WTC11 (cell line): ENCODE data around the gene TXNRD1. TPM values are rescaled to one million over a fixed set of nuclear protein-coding genes. Genes with fewer than 3 reads are reported as not detected.

Source experiments
- ATAC-seq: fragments of 200-7000 bp; cut with Tn5 transposase; 2 replicates; pipeline ENCODE4 v1.10.0; 2021; ENCODE audit warnings: mild to moderate bottlenecking, moderate library complexity
- CTCF ChIA-PET: fragments of 300-600 bp; sonication (Branson Sonifier 250); formaldehyde crosslinking; loops from one replicate; lab custom pipeline; 2021; ENCODE audit warnings: antibody characterized with exemption; lab: Charles Lee
- POLR2A ChIA-PET: fragments of 350-600 bp; sonication (Branson Sonifier 250); formaldehyde crosslinking; loops from one replicate; lab custom pipeline; 2021; ENCODE audit warnings: antibody characterized with exemption; lab: Charles Lee
- DNase-seq: peaks from one replicate; pipeline ENCODE4 v3.0.0; 2021; ENCODE audit warnings: low spot score
- H3K27ac Mint-ChIP-seq: 2 replicates; pipeline ENCODE4 v1.8.0; 2021; ENCODE audit warnings: mixed read lengths
- H3K27me3 Mint-ChIP-seq: 2 replicates; pipeline ENCODE4 v1.8.0; 2021; ENCODE audit warnings: low read depth, mild to moderate bottlenecking, moderate library complexity, mixed read lengths
- H3K36me3 Mint-ChIP-seq: 2 replicates; pipeline ENCODE4 v1.8.0; 2021; ENCODE audit warnings: mixed read lengths
- H3K4me1 Mint-ChIP-seq: 2 replicates; pipeline ENCODE4 v1.8.0; 2022; ENCODE audit warnings: mixed read lengths
- H3K4me3 Mint-ChIP-seq: 2 replicates; pipeline ENCODE4 v1.8.0; 2021; ENCODE audit warnings: mild to moderate bottlenecking, moderate library complexity, mixed read lengths
- H3K9me3 Mint-ChIP-seq: 2 replicates; pipeline ENCODE4 v1.8.0; 2021; ENCODE audit warnings: mixed read lengths
- EMX1 ChIP-seq: fragments of 250-450 bp; sonication (Bioruptor Pico); IDR thresholded peaks from 2 replicates; pipeline ENCODE4 v1.8.0; 2021; ENCODE audit warnings: mild to moderate bottlenecking
- GRHL2 ChIP-seq: fragments of 250-450 bp; sonication (Bioruptor Pico); IDR thresholded peaks from 2 replicates; pipeline ENCODE4 v1.8.0; 2022; ENCODE audit warnings: mild to moderate bottlenecking, moderate library complexity; ENCODE audit not compliant: insufficient replicate concordance, severe bottlenecking
- HMGA2 ChIP-seq: fragments of 250-450 bp; sonication (Bioruptor Pico); IDR thresholded peaks from 2 replicates; pipeline ENCODE4 v1.4.0; 2021; ENCODE audit warnings: mild to moderate bottlenecking, moderate library complexity
- IRF2 ChIP-seq: sonication (generic); formaldehyde crosslinking; IDR thresholded peaks from 2 replicates; pipeline ENCODE4 v1.8.0; 2022; ENCODE audit warnings: low read depth, missing genetic modification reagents, borderline replicate concordance
- JUN ChIP-seq: sonication (generic); formaldehyde crosslinking; IDR thresholded peaks from 2 replicates; pipeline ENCODE4 v1.8.0; 2023; ENCODE audit warnings: mild to moderate bottlenecking, missing genetic modification reagents
- KAT7 ChIP-seq: sonication (generic); formaldehyde crosslinking; IDR thresholded peaks from 2 replicates; pipeline ENCODE4 v1.8.1; 2023; ENCODE audit warnings: missing genetic modification reagents, mild to moderate bottlenecking, borderline replicate concordance
- NFYB ChIP-seq: sonication (generic); formaldehyde crosslinking; conservative IDR thresholded peaks from 2 replicates; pipeline ENCODE4 v1.8.0; 2022; ENCODE audit warnings: low read depth, missing genetic modification reagents
- NR1H2 ChIP-seq: sonication (generic); formaldehyde crosslinking; IDR thresholded peaks from 2 replicates; pipeline ENCODE4 v1.9.0; 2021; ENCODE audit warnings: mild to moderate bottlenecking, moderate library complexity, missing genetic modification reagents
- TCF7 ChIP-seq: sonication (generic); formaldehyde crosslinking; IDR thresholded peaks from 2 replicates; pipeline ENCODE4 v1.8.0; 2022; ENCODE audit warnings: mild to moderate bottlenecking, low read depth, missing genetic modification reagents, moderate library complexity
- ZNF121 ChIP-seq: sonication (generic); formaldehyde crosslinking; IDR thresholded peaks from 2 replicates; pipeline ENCODE4 v1.8.0; 2023; ENCODE audit warnings: missing genetic modification reagents
- ZNF219 ChIP-seq: sonication (generic); formaldehyde crosslinking; IDR thresholded peaks from 2 replicates; pipeline ENCODE4 v1.8.0; 2023; ENCODE audit warnings: missing genetic modification reagents, mild to moderate bottlenecking, borderline replicate concordance
- ZNF263 ChIP-seq: sonication (generic); formaldehyde crosslinking; IDR thresholded peaks from 2 replicates; pipeline ENCODE4 v1.8.1; 2022; ENCODE audit warnings: low read depth, mild to moderate bottlenecking, moderate library complexity, missing genetic modification reagents
- total RNA-seq: library from RNA; stranded (reverse); gene quantifications from 3 replicates; pipeline ENCODE4 v1.2.3, GENCODE V29; 2021
- TF ChIP-seq, protein P1 (sequence below): sonication (generic); formaldehyde crosslinking; IDR thresholded peaks from 2 replicates; pipeline ENCODE4 v1.8.0; 2023; ENCODE audit warnings: missing genetic modification reagents, mild to moderate bottlenecking, borderline replicate concordance
- TF ChIP-seq, protein P2 (sequence below): sonication (generic); formaldehyde crosslinking; IDR thresholded peaks from 2 replicates; pipeline ENCODE4 v1.8.1; 2022; ENCODE audit warnings: mild to moderate bottlenecking, moderate library complexity, missing genetic modification reagents
- TF ChIP-seq, protein P3 (sequence below): sonication (generic); formaldehyde crosslinking; IDR thresholded peaks from 2 replicates; pipeline ENCODE4 v1.8.0; 2022; ENCODE audit warnings: mild to moderate bottlenecking, missing genetic modification reagents
- TF ChIP-seq, protein P4 (sequence below): fragments of 250-450 bp; sonication (Bioruptor Pico); IDR thresholded peaks from 2 replicates; pipeline ENCODE4 v1.9.0; 2021; ENCODE audit warnings: moderate library complexity, mild to moderate bottlenecking, inconsistent platforms, borderline replicate concordance
- TF ChIP-seq, protein P5 (sequence below): fragments of 250-450 bp; sonication (Bioruptor Pico); IDR thresholded peaks from 2 replicates; pipeline ENCODE4 v1.9.0; 2021; ENCODE audit warnings: mild to moderate bottlenecking
- TF ChIP-seq, protein P6 (sequence below): sonication (generic); formaldehyde crosslinking; IDR thresholded peaks from 2 replicates; pipeline ENCODE4 v1.8.1; 2022; ENCODE audit warnings: missing genetic modification reagents, borderline replicate concordance
- TF ChIP-seq, protein P7 (sequence below): sonication (generic); formaldehyde crosslinking; IDR thresholded peaks from 2 replicates; pipeline ENCODE4 v1.8.1; 2023; ENCODE audit warnings: mild to moderate bottlenecking, missing genetic modification reagents
- TF ChIP-seq, protein P8 (sequence below): sonication (generic); formaldehyde crosslinking; IDR thresholded peaks from 2 replicates; pipeline ENCODE4 v1.8.0; 2023; ENCODE audit warnings: mild to moderate bottlenecking, missing genetic modification reagents

Gene TXNRD1
- total RNA-seq, 1 experiment from 2014 or later, result 113 TPM

DNA sequence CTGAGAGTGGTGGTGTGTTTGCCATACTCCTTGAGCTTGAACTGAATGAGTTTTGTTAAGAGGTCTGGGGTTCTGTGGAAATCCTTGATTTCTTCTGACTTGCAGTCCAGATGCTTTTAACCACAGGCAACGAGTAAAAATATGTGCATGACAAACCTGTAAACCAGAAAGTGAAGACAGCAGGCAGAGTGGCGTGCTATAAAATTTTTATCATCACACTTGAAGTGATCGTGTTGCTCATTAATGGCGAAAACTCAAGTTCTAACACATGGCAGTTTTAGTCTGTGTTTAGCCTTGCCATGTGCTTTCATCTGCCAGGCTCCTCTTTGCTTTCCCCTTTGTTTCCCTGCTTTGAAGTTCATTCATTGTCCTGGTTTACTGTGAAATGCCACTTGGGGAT is 28.0 kb downstream of the TXNRD1 start (continued):
- TF ChIP-seq, protein P1, sequence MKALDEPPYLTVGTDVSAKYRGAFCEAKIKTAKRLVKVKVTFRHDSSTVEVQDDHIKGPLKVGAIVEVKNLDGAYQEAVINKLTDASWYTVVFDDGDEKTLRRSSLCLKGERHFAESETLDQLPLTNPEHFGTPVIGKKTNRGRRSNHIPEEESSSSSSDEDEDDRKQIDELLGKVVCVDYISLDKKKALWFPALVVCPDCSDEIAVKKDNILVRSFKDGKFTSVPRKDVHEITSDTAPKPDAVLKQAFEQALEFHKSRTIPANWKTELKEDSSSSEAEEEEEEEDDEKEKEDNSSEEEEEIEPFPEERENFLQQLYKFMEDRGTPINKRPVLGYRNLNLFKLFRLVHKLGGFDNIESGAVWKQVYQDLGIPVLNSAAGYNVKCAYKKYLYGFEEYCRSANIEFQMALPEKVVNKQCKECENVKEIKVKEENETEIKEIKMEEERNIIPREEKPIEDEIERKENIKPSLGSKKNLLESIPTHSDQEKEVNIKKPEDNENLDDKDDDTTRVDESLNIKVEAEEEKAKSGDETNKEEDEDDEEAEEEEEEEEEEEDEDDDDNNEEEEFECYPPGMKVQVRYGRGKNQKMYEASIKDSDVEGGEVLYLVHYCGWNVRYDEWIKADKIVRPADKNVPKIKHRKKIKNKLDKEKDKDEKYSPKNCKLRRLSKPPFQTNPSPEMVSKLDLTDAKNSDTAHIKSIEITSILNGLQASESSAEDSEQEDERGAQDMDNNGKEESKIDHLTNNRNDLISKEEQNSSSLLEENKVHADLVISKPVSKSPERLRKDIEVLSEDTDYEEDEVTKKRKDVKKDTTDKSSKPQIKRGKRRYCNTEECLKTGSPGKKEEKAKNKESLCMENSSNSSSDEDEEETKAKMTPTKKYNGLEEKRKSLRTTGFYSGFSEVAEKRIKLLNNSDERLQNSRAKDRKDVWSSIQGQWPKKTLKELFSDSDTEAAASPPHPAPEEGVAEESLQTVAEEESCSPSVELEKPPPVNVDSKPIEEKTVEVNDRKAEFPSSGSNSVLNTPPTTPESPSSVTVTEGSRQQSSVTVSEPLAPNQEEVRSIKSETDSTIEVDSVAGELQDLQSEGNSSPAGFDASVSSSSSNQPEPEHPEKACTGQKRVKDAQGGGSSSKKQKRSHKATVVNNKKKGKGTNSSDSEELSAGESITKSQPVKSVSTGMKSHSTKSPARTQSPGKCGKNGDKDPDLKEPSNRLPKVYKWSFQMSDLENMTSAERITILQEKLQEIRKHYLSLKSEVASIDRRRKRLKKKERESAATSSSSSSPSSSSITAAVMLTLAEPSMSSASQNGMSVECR (CRISPR knock-in tag), result no peak
- TF ChIP-seq, protein P2, sequence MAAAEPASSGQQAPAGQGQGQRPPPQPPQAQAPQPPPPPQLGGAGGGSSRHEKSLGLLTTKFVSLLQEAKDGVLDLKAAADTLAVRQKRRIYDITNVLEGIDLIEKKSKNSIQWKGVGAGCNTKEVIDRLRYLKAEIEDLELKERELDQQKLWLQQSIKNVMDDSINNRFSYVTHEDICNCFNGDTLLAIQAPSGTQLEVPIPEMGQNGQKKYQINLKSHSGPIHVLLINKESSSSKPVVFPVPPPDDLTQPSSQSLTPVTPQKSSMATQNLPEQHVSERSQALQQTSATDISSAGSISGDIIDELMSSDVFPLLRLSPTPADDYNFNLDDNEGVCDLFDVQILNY, result no peak
- TF ChIP-seq IRF2 (CRISPR knock-in tag) (no peak), ZNF121 (CRISPR knock-in tag) (no peak)

DNA sequence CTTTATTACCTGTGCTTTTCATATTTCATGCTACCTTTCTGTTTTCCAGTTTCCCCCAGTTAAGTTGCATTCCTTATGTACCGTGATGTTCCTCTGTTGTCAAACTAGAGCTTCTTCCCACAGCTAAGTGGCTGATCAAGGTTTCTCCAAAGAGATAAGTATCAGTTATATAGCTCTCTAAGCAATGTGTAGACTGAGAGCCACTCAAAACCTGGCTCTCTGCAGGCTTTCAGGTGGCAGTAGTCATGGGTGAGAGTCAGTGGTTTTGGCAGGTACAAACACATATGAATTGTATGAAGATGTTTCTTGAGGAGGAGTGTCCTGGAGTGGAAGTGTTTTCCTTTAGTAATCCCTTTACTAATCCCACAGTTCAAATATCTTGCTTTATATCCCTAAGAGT is 28.4 kb downstream of the TXNRD1 start:
- peaks cover 11% of the 10 kb centered on the region for H3K4me1 Mint-ChIP-seq
- H3K27ac Mint-ChIP-seq, result no peak overlapping the region
- no peaks in the 10 kb centered on the region for H3K27me3 Mint-ChIP-seq
- POLR2A ChIA-PET, result no interaction called here
- H3K4me3 Mint-ChIP-seq, result no peak overlapping the region
- CTCF ChIA-PET, result interaction anchor here (0.9 kb wide), 1 partner anchor 138 kb away, joined by 3 read pairs; no protein-coding TSS in a partner anchor
- H3K9me3 Mint-ChIP-seq, result peaks cover 5% of the 10 kb centered on the region; the same call in 1 of the 2 replicates
- DNase-seq, result no peak
- no peaks in the 10 kb centered on the region for H3K36me3 Mint-ChIP-seq
- no peak for ATAC-seq
- TF ChIP-seq KAT7 (CRISPR knock-in tag) (no peak), NR1H2 (CRISPR knock-in tag) (no peak), ZNF219 (CRISPR knock-in tag) (no peak), EMX1 (no peak), HMGA2 (no peak), GRHL2 (CRISPR knock-in tag) (no peak), ZNF263 (CRISPR knock-in tag) (no peak), TCF7 (CRISPR knock-in tag) (no peak), JUN (CRISPR knock-in tag) (no peak), NFYB (no peak)
- TF ChIP-seq, protein P3, sequence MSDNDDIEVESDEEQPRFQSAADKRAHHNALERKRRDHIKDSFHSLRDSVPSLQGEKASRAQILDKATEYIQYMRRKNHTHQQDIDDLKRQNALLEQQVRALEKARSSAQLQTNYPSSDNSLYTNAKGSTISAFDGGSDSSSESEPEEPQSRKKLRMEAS (CRISPR knock-in tag), result no peak
- TF ChIP-seq, protein P4, sequence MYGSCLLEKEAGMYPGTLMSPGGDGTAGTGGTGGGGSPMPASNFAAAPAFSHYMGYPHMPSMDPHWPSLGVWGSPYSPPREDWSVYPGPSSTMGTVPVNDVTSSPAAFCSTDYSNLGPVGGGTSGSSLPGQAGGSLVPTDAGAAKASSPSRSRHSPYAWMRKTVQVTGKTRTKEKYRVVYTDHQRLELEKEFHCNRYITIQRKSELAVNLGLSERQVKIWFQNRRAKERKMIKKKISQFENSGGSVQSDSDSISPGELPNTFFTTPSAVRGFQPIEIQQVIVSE, result no peak
- TF ChIP-seq, protein P5, sequence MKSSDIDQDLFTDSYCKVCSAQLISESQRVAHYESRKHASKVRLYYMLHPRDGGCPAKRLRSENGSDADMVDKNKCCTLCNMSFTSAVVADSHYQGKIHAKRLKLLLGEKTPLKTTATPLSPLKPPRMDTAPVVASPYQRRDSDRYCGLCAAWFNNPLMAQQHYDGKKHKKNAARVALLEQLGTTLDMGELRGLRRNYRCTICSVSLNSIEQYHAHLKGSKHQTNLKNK, result no peak
- TF ChIP-seq, protein P6, sequence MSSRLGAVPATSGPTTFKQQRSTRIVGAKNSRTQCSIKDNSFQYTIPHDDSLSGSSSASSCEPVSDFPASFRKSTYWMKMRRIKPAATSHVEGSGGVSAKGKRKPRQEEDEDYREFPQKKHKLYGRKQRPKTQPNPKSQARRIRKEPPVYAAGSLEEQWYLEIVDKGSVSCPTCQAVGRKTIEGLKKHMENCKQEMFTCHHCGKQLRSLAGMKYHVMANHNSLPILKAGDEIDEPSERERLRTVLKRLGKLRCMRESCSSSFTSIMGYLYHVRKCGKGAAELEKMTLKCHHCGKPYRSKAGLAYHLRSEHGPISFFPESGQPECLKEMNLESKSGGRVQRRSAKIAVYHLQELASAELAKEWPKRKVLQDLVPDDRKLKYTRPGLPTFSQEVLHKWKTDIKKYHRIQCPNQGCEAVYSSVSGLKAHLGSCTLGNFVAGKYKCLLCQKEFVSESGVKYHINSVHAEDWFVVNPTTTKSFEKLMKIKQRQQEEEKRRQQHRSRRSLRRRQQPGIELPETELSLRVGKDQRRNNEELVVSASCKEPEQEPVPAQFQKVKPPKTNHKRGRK (CRISPR knock-in tag), result no peak
- TF ChIP-seq, protein P7, sequence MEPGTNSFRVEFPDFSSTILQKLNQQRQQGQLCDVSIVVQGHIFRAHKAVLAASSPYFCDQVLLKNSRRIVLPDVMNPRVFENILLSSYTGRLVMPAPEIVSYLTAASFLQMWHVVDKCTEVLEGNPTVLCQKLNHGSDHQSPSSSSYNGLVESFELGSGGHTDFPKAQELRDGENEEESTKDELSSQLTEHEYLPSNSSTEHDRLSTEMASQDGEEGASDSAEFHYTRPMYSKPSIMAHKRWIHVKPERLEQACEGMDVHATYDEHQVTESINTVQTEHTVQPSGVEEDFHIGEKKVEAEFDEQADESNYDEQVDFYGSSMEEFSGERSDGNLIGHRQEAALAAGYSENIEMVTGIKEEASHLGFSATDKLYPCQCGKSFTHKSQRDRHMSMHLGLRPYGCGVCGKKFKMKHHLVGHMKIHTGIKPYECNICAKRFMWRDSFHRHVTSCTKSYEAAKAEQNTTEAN (CRISPR knock-in tag), result no peak
- TF ChIP-seq, protein P2, result no peak
- TF ChIP-seq, protein P8, sequence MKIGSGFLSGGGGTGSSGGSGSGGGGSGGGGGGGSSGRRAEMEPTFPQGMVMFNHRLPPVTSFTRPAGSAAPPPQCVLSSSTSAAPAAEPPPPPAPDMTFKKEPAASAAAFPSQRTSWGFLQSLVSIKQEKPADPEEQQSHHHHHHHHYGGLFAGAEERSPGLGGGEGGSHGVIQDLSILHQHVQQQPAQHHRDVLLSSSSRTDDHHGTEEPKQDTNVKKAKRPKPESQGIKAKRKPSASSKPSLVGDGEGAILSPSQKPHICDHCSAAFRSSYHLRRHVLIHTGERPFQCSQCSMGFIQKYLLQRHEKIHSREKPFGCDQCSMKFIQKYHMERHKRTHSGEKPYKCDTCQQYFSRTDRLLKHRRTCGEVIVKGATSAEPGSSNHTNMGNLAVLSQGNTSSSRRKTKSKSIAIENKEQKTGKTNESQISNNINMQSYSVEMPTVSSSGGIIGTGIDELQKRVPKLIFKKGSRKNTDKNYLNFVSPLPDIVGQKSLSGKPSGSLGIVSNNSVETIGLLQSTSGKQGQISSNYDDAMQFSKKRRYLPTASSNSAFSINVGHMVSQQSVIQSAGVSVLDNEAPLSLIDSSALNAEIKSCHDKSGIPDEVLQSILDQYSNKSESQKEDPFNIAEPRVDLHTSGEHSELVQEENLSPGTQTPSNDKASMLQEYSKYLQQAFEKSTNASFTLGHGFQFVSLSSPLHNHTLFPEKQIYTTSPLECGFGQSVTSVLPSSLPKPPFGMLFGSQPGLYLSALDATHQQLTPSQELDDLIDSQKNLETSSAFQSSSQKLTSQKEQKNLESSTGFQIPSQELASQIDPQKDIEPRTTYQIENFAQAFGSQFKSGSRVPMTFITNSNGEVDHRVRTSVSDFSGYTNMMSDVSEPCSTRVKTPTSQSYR (CRISPR knock-in tag), result no peak
